ENCODE results near the gene SLC41A1.

Gene SLC41A1

DNA sequence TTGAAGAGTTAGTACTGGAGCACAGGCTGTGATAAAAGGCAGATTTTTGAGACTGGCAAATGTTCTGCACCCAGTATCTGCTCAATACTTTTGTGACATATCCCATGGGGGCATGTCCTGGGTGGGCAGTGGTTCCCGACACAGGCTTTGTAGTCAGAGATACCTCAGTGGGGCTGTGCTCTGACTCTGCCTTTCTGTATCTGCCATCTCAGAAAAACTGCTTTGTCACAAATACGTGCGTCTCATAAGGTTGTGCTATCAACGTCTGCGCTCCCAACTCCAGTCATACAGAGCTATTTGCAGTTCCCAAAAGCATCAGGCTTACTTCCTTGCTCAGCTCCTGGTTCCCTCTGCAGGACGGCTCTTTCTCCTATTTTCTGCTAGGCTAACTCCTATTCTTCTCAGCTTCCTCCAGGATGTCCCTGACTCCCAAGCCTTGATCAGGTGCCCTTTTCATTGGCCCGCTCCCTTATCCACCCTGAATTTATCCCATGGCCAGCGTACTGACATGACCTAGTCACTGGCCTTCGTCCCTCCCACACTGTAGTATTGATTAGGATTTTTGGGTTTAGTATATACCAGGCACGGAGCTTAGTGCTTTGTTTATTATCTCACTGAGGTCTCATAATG is 25.6 kb downstream of the SLC41A1 start:
- no peak for DNase-seq (ENCODE audit: low spot score)

DNA sequence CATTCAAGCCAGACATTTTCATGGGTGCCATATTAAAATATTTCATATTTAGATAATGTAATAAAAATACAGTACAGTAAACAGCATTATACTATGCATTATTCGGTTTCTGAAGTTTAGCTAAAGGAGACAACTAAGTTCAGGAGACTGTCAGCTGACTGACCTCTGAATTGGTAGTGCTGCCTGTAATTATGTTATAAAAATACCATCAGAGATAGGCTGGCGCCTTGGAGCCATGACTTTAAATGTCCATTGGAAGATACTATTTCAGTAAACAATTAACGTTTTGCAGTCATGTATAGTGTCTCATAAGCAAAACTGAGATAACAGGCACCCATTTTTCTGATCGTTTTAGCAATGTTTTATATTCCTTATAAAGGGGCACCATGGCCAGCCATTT is 26.4 kb downstream of the SLC41A1 start:
- no peak for DNase-seq (ENCODE audit: low spot score)

DNA sequence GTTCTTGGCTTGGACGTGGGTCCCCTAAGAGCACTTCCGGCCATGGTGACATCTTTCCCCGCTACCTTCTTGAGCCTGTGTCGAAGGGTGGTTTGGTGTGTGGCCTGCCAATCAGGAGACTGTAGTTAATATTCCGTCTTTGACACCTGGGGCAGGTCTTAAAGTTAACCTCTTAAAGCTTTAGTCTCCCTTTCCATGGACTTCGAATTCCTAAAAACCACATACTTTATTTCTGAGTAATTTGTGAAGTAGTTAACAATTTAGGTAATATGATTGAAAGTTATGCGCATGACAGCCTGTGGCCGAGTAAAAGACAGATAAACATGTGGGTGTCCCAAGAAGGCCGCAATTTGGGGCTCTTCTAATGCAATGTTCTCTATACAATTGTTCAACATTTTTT is 27.6 kb downstream of the SLC41A1 start:
- DNase-seq (ENCODE audit: low spot score): no peak

DNA sequence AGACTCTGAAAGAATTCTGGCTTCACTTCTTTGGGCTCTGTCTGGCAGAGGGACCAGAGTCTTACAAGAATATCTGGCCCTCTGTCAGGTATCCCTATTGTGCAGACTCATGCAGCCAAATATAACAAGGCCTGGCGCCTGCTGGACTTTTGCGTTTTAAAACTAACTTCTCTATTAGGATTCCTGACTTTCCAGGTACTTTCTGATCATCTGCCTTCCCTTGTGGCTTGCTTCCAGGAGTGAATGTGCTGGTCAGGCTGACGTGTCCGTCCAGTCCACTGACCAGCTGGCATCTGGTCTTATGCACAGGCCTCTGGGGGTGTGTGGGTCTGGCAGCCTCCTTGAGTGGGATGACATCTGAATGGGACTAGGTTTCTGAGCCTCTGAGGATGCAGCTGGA is 29.1 kb downstream of the SLC41A1 start:
- DNase-seq (ENCODE audit: low spot score): no peak

DNA sequence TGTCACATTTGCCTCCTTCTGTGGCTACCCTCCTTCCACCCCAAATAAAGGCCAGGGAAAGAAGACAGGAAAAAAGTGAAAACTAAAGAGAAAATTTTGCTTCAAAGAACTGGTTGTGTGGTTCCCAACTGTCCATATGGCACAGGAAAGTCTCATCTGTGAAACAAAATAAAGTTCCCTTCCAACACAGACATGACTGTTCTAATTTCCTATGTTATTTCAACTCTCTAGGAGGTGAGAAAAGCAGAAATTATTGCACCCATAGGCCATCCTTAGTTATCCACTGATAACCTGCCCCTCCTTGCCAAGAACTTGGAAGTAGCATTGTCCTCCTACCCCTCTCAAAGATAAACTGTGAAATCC is 29.6 kb downstream of the SLC41A1 start:
- DNase-seq (ENCODE audit: low spot score): no peak

DNA sequence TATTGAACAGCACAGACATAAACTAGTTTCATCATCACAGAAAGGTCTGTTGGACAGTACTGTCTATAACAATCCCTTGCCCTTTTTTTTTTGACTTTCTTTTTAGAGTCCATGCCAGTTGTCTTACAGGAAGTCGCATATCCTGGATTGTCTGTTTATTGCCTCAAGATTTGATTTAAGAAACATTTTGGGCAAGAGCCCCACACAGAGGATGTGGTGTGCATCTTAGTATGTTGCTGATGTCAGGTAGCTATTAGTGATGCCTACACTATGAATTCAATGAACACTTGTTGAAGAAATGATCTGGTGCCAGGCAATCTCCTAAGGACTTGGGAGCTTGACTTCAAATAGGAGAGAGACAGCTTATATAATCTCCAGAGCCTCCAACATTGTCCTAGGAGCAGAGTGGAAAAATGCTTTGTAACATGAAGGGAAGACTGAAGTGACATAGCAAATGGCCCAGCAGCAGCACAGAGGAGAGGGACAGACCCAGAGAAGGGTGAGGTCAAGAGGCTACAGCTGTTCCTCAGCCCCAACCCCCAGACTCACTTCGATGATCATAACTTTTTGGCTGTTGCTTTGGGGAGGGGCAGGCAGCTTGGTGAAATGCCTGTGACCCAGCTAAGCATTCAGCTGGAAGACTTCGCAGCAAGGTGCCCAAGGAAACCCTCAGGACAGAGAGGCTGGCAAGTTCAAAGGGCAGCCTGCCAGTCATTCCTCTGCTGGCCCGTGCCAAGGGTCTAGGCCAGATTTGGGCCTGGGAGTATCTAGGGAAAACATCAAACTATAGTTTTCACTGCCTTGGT is 30.2 kb downstream of the SLC41A1 start:
- no peak for DNase-seq (ENCODE audit: low spot score)

DNA sequence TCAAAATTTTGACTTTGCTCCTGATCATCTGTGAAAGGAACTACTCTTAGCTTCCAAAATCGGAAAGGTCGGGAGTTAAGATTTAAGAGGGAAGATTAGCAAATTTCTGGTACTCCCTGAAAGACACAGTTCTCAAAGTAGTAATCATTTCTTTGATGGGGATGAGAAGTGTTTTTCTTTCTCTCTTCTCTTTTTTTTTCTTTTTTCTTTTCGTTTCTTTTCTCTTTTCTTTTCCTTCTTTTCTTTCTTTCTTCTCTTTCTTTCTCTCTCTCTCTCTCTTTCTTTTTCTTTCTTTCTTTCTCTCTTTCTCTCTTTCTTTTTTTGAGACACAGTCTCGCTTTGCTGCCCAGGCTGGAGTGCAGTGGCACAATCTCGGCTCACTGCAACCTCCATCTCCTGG is 32.7 kb downstream of the SLC41A1 start:
- no peak for DNase-seq (ENCODE audit: low spot score)

DNA sequence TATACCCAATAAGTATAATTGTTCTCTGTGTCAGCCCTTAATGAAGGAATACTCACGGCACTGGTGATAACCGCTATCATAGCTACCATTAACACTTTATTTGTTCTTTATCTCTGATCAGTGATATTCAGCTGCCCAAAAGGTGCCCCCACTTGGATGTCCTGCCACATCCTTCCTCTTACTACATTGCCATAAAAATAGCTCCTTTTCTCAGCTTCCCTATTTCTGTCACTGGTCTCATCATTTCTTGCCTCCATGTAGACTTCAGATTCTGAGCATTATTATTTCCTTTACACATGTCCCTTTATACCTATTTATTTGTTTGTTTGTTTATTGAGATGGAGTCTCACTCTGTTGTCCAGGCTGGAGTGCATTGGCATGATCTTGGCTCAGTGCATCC is 35.0 kb downstream of the SLC41A1 start:
- no peak for DNase-seq (ENCODE audit: low spot score)

DNA sequence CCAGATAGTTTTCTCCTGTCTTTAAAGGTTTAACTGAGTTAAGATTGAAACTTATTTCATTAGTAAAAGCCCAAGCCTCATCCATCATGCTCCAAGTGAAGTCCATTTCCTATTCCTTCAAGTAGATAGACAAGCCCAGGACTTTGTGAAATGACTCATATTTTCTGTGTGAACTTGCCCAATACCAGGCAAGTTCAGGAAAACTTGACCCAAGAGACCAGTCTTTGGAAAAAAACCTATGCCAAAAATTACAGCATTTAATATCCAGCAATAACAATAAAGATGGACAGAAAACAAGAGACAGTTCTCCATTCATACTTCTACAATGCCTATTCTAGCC is 37.3 kb downstream of the SLC41A1 start:
- no peak for DNase-seq (ENCODE audit: low spot score)

DNA sequence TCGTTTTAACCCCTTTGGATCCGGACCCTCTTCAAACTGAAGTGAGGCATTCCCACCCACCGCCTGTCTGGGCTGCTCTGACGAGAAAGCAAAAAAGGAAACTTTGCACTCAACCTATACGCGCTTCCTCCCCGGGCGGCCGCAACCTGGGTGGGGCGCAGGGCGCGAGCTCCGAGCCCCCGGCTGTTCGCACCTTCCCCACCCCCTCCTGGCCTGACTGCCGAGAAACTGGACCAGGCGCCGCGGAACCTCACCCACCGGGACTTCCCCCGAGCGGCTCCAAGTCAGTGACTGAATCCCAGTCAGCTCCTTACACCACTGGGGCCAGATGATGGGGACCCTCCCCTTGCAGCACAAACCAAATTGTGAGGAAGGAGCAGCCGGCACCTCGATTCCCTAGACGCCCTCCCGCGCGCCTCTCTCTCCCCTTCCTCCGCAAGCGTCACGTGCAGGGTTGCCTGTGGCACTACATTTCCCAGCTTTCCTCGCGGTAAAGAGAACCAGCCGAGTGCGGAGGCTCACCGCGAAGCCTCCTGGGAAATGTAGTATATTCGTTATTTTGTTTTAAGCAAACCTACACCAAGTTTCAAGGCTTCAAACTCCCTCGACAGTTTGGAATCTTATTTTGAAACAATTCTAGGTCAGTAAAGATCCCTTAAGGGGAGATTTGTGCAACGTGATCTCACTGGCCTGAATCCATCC is 37.8 kb downstream of the SLC41A1 start, which contains the start of gene RAB29:
Gene RAB29 (minus strand): TSS at position 468 of the 702 bp plus-strand sequence. CDS start 526 bp downstream, outside the sequence.
- peak; percentile 54 for DNase-seq (ENCODE audit: low spot score)

DNA sequence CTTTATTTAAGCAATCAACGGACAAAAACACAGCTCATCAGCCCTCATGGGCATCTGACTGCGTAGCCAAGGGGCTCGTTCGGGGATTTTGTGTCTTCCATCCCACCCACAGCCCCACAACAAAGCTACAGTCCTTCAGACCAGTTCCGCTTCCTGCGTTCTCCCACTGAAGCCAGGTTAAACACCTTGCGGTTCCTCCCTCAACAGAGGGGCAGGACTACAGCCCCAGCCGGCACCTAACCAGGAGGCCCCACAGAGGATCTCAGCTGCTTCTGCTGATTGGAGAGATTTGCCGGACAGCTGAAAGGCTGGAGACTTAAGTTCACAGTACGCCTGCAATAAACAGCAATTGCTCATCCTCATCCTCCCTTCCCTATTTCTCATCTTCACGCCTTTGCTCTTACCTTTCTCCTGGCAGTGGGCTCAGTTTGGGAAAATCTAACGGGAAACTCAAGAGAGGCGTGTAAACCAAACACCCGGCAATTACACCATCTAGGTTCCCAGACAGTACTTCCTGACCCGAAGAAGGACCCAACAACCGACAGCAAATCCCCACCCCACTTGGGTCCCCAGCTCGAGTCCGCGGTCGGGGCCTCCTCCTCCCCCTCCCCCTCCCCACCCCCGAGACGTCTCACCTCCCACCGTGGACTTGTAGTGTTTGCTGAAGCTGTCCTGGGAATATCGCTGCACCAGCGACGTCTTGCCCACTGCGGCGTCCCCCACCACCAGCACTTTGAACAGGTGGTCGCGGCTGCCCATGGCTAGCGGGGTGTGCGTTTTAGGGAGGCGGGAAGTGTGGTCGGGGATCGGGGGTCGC is 38.6 kb downstream of the SLC41A1 start:
- peak; percentile 32 for DNase-seq (ENCODE audit: low spot score)

DNA sequence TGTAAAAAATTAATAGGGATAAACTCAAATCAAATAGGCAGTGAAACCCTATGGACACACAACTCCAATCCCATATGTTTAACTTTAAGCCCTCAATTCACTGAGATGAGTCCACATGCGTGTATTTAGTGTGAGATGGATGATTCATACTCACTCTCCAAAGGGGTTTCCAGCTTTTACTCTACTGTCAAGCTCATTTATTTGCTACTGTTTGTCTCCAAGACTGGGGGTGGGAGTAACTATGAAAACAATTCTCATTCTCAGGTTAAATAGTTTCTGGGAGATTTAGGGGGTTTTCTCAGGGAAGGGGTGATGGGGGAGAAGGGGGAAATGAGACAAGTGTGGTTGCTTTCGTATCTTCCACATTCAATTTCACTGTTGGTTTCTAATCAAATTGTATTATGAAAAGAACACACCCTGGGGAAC is 40.4 kb downstream of the SLC41A1 start:
- no peak for DNase-seq (ENCODE audit: low spot score)

DNA sequence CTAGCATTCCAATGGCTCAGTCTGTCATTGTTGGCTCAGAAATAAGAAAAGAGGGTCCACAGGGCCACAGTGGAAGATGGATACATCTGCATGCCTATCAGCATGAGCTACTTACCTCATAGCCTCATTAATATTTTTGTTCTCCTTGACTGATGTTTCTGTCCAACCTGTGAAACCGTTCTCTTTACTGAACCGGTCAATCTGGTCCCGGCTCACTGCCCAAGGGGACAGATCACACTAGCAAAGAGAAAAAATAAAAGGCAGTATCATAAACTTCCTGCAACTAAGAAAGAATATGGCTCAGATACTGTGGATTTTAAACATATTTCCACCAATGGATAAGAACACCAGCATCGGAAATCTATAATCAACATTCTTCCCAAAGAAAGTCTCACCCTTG is 42.4 kb downstream of the SLC41A1 start:
- DNase-seq (ENCODE audit: low spot score): no peak

DNA sequence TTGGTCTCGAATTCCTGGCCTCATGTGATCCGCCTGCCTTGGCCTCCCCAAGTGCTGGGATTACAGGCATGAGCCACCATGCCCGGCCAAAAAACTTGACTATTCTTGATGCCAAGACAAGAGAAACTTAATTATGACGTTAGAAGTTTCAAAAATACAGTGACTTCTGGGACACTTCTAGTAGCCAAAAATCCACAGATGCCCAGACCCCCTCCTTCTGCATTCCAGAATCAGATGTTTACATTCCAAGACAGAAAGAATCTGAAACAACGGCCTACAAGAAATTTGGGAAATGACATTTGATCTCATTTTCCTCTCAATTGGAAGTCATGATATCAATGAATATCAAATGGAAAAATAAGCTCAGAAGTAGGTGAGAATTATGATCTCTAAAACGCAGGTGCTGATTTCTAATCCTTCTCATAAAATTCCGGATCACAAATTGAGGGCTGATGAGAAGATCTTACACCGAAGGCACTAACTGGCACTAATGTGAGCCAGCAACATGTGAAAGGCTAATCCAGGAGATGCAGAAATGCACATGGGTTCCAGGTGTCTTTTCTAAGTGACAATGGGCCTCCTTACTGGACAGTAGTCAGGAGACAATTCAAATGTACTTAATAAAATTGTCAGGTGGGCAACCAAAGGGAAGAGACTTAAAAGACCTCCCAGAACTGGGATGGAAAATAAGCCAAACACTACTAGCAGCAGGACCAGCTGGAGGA is 43.2 kb downstream of the SLC41A1 start:
- DNase-seq (ENCODE audit: low spot score): no peak

DNA sequence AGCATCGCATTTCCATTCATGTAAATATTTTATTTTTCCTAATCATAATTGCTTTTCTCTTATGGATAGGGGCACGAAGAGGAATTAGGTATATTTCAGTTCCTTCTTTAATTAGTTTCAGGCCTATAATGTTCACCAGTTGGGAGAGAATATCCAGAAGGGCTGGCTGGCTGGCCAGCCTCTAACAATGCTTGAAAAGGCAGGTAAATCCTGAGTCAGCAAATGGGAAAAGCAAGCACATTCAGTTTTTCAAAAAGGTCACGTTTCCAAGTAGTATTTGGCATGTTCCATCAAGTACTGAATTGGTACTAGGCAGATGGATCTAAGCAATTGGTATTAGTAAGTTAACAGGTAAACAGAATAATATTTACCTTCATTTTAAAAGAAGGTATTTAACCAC is 45.8 kb downstream of the SLC41A1 start:
- no peak for DNase-seq (ENCODE audit: low spot score)

DNA sequence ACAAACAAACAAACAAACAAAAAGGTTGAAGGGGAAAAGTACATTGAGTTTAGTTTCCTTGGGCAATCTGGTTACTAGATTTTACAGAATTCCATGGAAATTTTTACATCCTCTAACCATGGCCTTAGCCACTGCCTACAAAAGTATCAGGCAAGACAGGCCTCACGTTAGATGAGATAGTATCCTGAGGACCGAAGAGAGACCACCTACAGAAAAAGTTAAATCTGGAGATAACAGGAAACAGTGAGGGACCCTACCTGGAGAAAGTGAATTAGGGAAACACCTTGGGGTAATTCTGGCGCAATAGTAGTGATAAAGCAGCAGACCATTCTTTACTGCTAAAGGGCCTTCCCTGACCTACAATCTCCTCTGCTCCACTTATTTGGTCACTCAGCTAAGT is 46.4 kb downstream of the SLC41A1 start:
- no peak for DNase-seq (ENCODE audit: low spot score)

DNA sequence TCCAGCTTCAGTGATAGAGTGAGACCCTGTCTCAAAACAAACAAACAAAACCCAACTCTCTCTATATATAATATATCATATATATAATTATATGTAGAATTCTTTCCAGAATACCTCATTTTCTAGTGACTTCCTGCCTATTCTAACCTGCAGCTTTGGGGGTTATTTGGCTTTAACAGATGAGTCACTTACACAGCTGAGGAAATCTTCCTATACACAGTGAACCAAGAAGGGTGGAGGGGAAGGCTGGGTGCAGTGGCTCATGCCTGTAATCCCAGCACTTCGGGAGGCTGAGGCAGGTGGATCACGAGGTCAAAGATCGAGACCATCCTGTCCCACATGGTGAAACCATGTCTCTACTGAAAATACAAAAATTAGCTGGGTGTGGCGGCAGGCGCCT is 47.0 kb downstream of the SLC41A1 start:
- no peak for DNase-seq (ENCODE audit: low spot score)

DNA sequence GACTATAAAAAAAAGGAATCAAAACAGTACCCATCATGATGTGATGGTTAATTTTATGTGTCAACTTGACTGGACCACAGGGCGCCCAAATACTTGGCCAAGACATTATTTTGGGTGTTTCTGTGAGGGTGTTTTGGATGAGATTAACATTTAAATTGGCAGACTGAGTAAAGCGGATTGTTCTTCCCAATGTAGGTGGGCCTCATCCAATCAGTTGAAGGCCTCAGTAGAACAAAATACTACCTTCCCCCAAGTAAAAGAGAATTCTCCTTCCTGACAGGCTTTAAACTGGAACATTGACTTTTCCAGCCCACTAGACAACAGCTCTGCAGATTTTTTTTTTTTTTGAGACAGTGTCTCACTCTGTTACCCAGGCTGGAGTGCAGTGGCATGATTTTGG is 48.4 kb downstream of the SLC41A1 start:
- no peak for DNase-seq (ENCODE audit: low spot score)

DNA sequence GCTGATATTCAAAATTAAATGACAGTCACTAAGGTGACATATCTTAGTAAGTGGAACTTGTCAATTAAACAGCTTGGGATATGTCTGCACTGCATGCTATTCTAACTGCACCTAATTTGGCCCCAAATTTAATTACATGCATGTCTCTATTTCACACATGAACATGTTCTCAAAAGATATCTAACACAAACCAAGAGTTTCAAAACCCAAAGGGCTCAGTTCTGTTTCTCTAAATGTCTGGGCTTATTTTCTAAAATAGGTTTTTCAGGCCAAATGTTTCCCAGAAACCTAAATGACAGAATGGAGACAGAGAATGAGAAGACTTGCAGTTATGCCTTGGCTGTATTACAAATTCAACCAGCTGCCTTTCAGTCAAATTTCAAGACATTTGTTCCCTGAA is 49.0 kb downstream of the SLC41A1 start:
- DNase-seq (ENCODE audit: low spot score): no peak

DNA sequence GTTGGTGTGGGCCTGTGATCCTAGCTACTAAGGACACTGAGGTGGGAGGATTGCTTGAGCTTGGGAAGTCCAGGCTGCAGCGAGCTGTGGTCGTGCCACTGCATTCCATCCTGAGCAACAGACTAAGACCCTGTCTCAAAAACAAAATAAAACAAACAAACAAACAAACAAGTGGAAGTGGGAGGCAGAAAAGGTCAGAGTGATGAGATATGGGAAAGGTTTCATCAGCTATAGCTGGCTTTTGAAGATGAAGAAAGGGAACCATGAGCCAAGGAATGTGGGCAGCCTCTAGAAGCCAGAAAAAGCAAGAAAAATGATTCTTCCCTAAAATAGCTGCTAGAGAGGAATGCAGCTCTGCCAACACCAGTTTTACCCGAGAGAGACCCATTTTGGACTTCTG is 52.4 kb downstream of the SLC41A1 start:
- DNase-seq (ENCODE audit: low spot score): no peak

DNA sequence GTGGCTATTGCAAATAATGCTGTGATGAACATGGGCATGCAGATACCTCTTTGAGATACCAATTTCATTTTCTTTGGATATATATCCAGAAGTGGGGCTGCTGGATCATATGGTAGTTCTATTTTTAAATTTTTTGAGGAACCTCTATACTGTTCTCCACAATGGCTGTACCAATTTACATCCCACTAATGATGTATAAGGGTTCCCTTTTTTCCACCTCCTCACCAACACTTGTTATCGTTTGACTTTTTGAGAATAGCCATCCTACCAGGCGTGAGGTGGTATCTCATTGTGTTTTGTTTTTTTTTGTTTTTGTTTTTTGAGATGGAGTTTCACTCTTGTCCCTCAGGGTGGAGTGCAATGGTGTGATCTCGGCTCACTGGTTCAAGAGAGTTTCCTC is 56.4 kb downstream of the SLC41A1 start:
- DNase-seq (ENCODE audit: low spot score): no peak

DNA sequence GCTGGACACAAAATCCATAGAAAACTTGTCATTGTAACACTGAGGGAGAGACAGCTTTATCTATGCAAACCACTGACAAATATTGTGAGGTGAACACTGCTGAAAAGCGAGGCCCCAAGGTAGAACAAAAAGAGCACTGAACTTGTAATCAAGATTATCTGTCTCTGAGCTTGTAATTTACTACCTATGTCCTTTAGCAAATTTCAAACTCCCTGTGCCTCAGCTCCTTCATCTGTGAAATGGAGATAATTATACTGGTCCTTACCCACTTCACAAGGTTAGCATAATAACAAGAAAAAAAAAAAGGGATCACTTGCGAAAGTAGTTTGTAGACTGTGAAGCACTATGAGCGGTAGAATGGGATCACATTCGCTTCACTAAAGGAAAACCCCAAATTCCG is 58.1 kb downstream of the SLC41A1 start:
- DNase-seq (ENCODE audit: low spot score): no peak

Data from HuH-7.5 (cell line).